ENCODE results near the gene PTPDC1.

The PTPDC1 gene, protein sequence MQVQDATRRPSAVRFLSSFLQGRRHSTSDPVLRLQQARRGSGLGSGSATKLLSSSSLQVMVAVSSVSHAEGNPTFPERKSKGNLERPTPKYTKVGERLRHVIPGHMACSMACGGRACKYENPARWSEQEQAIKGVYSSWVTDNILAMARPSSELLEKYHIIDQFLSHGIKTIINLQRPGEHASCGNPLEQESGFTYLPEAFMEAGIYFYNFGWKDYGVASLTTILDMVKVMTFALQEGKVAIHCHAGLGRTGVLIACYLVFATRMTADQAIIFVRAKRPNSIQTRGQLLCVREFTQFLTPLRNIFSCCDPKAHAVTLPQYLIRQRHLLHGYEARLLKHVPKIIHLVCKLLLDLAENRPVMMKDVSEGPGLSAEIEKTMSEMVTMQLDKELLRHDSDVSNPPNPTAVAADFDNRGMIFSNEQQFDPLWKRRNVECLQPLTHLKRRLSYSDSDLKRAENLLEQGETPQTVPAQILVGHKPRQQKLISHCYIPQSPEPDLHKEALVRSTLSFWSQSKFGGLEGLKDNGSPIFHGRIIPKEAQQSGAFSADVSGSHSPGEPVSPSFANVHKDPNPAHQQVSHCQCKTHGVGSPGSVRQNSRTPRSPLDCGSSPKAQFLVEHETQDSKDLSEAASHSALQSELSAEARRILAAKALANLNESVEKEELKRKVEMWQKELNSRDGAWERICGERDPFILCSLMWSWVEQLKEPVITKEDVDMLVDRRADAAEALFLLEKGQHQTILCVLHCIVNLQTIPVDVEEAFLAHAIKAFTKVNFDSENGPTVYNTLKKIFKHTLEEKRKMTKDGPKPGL

DNA sequence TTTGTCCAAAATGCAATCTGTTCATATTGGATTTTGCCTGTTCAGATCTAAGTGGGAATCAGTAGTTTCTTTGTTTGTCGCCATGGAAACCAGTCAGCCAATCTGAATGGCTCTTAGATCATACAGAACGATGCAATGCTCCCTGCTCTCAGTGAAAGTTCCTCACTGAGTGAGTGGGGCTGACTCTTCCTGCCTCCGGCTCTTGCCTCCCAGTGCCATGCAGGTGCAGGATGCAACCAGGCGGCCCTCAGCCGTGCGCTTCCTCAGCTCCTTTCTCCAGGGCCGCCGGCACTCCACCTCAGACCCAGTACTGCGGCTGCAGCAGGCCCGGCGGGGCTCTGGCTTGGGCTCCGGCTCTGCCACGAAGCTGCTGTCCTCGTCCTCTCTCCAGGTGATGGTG is at the start of gene PTPDC1:
Gene PTPDC1, plus strand, starts transcription at position 151 of the 400 bp plus-strand sequence. Its CDS starts 67 bp downstream, at position 218.
- no peak for DNase-seq (ENCODE audit: low spot score)

DNA sequence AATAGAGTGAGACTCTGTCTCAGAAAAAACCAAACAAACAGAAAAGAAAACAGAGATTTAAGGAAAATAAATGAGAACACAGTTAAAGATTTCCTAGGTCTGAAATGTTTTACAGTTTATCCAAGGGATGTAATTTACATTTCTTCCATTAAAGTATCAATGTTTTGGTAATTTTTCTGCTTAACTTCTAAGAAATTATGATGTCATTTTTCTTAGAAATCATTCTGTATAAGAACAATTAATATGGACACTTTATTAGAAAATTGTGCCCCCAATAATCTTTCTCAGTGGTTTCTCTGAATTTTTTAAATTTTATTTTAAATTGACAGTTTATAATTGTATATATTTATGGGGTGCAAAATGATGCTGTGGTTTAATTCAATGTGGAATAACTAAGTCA is 49.8 kb upstream of the PTPDC1 start:
- DNase-seq (ENCODE audit: low spot score), result no peak

DNA sequence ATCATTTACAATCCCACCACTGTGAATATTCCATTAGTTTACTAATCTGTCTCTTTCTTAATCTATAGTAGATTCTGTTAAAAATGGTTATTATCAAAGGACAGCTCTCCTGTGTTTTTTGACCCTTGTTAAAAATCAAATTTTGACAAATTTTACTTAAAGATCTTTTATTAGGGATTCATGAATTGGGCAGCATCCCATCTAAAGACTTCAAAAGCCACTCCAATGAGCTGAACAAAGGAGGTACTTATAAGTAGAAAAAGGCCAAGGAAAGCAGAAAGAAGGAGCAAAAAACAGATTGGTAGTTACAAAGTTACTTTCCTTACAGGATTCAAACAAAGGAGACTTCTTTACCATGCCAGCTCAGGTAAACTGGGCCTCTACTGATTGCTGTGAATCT is 44.5 kb upstream of the PTPDC1 start:
- no peak for DNase-seq (ENCODE audit: low spot score)

DNA sequence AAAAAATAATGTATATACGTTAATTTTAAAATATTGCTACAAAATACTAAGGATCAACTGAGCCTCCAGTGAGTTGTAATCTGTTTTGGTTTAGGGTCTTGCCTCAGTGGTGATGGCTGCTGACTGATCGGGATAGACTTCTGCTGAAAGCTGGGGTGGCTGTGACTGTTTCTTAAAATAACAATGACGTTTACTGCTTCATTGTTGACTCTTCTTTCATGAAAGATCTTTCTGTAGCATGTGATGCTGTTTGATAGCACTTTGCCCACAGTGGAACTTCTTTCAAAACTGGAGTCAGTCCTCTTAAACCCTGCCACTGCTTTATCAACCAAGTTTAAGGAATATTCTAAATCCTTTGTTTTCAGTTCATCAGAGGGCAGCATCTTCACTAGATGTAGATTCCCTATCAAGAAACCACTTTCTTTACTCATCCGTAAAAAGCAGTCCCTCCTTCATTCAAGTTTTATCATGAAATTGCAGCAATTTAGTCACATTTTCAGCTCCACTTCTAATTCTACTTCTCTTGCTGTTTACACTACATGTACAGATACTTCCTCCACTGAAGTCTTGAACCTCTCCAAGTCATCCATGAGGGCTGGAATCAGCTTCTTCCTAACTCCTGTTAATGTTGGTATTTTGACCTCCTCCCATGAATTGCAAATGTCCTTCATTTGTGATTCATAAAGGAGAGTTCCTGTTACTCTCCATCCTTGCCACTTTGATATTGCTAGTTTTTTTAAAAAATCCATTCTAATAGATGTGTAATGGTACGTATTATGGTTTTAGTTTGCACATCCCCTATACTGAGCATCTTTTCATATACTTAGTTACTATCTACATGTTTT is 41.5 kb upstream of the PTPDC1 start:
- DNase-seq (ENCODE audit: low spot score), result no peak

DNA sequence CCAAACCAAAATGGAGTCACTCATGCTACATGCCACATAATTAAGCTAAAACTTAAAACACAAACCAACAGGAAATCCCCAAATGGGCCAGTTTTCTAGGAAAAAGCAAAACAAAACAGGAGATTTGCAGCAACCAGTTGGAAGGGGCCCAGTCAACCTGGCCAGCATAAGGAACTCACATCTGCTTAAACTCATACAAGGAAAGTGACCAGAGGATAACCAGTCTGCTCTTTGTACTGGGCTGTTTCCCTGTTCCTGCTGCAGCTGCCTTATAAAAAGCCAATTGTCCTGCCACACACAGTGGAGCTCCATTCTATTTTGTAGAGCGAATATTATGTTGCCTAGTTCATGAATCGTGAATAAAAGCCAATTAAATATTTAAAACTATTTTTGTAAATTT is 29.5 kb upstream of the PTPDC1 start:
- DNase-seq (ENCODE audit: low spot score), result no peak

DNA sequence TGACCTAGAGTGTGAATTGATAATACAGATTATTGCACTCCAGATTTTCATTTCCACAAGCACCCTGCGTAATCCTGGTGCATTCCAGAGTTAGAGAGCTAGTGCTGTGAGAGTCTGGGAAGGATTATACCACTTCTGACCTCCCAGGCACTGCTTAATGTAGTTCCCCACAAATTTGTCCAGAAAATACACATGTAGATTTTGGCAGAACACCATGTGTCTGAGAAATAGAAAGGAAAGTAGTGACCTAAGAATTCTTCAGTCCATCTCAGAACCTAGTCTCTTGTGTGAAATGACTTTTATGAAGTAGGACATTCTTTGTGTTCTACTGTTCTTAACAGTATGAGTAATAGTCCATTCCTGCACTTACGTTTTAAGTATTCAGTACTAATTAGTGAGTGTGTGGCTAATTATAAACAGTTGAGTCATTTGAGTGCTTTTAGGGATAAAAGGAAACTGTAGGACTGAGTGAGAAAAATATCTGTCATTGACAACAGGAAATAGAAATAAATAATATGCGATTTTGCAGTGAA is 27.8 kb upstream of the PTPDC1 start:
- DNase-seq (ENCODE audit: low spot score), result no peak

DNA sequence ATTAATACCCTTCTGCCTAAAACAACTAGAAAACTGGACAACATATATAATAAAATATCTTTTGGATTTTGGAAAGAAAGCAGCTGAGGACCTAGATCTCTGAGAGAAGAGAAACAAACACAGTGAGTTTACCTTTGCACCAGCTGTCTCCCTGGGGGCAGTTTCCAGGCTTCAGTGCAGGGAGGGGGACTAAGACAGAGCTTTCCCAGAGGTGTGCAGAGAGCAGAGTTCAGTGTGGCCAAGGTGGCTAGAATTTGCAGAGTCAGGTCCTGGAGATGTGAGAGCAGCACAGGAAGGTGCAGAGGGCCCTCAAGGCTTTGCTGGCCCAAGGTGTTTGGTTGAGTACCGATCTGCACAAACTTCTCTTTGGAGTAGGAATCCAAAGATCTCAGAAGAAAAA is 26.3 kb upstream of the PTPDC1 start:
- DNase-seq (ENCODE audit: low spot score), result no peak

DNA sequence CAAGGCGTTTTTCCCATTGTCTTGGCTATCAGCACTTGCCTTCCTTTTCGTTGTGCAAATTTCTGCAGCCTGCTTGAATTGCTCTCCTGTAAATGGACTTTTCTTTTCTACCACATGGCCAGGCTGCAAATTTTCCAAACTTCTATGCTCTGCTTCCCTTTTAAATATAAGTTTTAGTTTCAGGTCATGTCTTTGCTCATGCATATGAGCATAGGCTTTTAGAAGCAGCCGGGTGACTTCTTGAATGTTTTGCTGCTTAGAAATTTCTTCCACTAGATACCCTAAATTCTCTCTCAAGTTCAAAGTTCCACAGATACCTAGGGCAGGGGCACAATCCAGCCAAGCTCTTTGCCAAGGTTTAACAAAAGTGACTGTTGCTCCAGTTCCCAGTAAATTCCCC is 22.4 kb upstream of the PTPDC1 start:
- DNase-seq (ENCODE audit: low spot score), result no peak

DNA sequence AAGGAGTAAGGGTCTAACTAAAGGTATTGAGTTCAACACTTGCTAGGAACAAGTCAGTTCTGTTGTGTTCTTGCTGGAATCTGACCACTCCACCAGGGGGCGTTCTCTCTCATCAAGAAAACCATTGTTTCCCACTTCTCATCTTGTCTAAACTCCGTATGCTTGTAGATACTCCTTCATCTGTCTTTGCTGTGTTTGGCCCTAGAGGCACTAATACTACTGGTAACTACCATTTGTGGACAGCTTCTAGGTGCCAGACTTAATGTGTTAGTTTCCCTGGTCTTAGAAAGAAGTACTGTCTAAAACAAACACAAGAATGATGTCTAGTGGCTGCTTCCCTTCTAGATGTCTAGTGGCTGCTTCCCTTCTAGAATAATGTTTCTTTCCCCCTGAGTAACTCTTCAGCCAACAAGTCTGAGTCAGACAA is 18.7 kb upstream of the PTPDC1 start:
- peak; percentile 66 for DNase-seq (ENCODE audit: low spot score)

DNA sequence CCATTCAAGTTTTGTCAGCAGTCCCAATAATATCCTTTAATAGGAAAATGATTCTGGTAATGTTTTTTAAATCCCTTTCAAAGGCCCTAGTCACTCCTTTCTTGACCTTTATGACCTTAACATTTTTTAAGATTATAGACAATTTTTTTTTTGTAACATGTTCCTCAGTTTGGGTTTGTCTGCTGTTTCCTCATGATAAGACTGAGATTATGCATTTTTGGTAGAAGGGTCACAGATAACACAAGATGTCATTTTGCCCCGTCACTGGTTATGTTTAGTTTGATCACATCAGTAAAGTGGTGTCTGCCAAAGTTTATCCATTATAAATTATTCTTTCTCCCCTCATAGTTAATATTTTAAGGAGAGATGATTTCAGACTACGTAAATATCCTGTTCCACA is 16.0 kb upstream of the PTPDC1 start:
- no peak for DNase-seq (ENCODE audit: low spot score)

DNA sequence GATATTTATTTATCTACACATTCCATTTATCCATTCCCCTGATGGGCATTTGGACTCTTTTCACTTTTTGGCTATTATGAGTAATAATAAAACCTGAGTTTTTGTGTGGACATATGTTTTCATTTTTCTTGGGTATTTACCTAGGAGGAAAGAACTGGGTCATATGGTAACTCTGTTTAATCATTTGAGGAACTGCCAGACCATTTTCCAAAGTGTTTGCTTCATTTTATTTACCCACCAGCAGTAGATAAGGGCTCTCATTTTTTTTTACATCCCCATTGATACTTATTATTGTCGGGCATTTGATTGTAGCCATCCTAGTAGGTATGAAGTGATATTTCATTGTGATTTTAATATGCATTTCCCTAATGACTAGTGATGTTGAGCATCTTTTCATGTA is 7.7 kb upstream of the PTPDC1 start:
- no peak for DNase-seq (ENCODE audit: low spot score)

DNA sequence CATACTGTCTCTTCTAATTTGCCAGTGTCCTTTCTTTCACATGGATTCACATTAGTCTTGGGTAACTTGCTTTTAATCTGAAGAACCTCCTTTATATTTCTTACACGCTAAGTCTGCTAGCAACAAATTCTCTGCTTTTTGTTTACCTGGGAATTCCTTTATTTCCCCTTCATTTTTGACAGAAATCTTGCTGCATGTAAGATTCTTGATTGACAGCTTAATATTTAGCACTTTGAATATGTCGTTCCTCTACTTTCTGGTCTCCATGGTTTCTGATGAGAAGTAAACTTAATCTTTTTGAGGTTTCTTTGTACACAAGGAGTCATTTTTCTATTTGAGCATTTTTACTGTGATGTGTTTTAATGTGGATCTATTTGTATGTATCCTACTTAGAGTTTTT is 6.2 kb upstream of the PTPDC1 start:
- DNase-seq (ENCODE audit: low spot score), result no peak

DNA sequence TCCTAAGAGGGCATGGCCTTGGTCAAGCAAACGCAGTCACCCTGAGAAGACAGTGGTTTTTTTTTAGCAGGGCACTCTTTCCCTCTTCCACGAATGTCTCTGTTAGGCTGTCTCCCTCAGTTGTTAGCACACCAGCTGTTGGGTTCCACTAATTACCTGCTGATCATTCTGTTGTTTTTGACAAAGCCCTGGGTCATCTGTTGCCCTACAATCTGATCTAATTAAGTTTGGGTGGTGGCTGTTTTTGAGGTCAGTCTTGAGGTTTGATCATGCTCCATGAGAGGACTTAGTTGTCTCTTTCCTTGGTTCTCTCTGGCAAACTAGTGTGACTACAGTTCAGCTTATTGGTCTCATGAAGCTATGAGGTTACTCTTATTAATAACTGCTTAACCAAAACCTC is 5.0 kb upstream of the PTPDC1 start:
- DNase-seq (ENCODE audit: low spot score), result no peak

DNA sequence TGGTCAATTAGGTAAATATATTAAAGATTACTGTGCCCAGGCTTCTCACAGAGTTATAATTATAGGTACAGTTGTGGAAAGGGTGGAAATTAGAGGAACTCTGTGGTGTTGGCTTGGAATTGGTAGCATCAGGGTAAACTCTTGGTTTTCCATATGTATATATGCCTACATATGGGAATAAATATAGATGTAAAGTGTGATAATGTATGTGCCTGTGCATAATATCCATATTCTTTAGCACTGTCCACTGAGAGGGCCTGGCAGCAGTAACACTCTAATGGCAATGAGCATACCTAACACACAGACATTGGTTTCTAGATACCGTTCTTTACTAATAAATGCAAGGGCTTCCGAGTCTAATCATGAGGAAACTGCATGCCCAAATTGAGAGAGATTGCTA is 4.0 kb upstream of the PTPDC1 start:
- no peak for DNase-seq (ENCODE audit: low spot score)

DNA sequence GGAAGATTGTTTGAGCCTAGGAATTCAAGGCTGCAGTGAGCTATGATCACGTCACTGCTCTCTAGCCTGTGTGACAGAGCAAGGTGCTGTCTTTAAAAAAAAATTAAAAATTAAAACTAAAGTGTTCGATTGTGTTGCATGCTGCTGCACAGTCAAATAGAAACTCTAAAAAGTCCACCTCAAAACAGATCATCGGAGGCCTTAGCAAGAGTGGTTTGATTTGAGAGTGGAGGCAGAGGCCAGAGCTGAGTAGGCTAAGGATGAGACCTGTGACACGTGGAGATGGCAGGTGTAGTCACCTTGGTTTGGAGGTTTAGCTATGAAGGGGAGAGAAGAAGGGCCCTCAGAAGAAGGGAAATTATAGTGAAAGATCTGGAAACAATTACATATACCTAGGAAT is 2.8 kb upstream of the PTPDC1 start:
- DNase-seq (ENCODE audit: low spot score), result no peak

DNA sequence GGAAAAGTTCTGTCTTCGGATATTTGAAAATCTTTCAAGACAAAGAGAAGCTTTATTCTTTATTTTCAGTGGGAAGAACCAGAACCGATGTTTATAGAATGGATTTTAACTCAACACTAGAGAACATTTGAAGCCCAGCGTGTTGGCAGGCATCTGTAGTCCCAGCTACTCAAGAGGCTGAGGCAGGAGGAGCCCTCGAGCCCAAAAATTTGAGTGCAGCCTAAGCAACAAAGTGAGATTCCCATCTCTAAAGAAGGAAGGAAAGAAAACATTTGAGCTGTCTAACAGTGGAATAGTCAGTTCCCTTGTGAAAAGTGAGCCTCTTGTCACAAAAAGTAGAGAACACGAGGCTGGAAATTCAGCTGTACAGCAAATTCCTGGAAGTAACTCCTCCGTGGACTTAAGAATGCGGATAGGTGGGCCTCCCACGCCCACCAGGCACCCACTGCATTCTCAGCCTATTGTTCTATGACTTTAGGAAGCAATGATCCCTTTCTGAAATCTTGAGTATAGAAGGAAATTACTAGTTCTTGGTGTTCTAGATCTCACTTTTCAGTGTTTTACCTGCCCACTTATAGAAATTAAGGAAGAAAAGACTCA is 2.3 kb upstream of the PTPDC1 start:
- no peak for DNase-seq (ENCODE audit: low spot score)

DNA sequence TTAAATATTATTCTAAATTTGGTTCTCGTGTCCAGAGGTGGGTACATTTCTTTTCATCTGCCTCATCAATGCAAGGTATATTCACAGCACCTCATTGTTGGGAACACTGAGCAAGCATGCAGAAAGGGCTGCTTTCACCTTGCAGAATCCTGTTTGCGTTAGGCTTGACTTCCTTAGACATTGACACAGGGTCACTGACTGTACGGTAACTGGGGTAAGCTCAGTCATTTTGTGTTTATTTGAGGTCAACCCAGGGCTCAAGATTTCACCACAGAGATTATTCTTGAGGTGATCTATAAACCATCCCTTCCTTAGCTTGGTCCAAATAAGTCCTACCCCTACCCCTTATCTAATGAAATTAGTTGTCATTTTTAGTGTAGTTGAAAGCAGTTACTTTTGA is 1.7 kb upstream of the PTPDC1 start:
- DNase-seq (ENCODE audit: low spot score), result no peak

DNA sequence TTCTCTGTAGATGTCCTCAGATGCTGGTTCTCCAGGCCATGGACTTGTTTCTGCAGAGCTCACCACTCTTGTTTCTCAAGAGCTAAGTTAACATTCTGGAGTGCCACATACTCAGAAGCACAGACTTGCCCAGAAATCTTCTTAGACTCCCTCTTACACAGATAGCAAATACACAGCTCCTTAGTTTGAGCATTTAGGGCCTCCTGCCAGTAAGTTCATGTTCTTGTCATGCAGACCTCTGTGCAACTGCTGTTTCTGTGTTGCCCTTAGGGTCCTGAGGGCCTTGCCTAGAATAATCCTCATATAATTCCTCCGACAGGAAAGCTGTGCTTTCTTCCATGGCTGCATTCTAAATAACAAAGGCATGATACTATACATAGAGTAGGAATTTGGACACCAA is 1.3 kb upstream of the PTPDC1 start:
- DNase-seq (ENCODE audit: low spot score), result no peak

DNA sequence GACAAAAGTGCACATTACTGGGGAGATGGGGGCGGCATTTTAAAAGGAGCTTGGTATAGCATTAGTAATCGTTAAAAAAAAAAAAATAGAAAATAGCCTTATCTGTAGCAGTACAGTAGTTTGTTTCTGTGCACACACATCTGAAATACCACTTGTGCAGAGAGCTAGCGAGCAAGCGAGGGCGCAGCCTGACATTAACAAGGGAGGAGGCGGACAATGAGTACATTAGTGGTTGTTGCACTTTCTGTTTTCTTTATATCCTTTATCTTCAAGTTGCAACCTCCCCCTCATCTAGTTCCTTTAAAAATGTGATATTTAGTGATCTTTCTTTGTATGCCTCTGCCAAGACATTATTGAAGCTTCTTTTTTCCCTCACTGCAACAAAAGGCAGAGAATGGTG is 880 bp upstream of the PTPDC1 start:
- no peak for DNase-seq (ENCODE audit: low spot score)

DNA sequence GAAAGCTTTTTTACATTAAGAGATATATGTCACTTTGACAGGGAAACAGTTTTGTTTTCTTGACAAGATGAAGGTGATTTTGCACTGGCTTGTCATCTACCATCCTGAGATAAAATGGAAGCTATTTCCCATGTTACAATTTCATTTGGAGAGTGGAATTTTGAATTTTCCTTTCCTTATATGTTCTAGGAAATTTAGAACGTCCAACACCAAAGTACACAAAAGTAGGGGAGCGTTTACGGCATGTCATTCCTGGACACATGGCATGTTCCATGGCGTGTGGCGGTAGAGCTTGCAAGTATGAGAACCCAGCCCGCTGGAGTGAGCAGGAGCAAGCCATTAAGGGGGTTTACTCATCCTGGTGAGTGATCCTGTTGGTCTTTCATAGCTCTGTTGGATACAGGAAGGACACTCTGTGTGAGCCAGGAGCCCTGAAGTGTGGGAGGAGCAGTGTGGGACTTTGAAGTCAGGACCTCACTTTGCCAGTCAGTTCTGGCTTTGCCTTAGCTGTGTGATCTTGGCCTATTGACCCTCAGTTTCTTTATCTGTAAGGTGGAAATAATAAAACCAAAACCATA is 887 bp downstream of the PTPDC1 start:
- no peak for DNase-seq (ENCODE audit: low spot score)

Data from hematopoietic multipotent progenitor cell treated with erythropoietin and hydrocortisone succinate and interleukin-3 and kit ligand, for 15 days (in vitro differentiated cells).